Neural progenitor cell (in vitro differentiated cells): ENCODE results near the gene EIF4E. TPM values are rescaled to one million over a fixed set of nuclear protein-coding genes. Genes with fewer than 3 reads are reported as not detected.
A peak's percentile ranks its signal among the peaks of the same experiment; 100 is the strongest.

ENCODE experiments used
- DNase-seq: peaks from one replicate; pipeline ENCODE4 v3.0.0-alpha.2; 2016; ENCODE audit warnings: low spot score
- H2AFZ ChIP-seq: fragments of 200-600 bp; sonication (generic); replicated peaks from 2 replicates; pipeline ENCODE4 v1.6.1; 2016; ENCODE audit warnings: antibody characterized with exemption
- H3F3A ChIP-seq: fragments of 200-600 bp; sonication (generic); 2 replicates; pipeline ENCODE4 v1.6.1; 2016; ENCODE audit warnings: antibody characterized with exemption, low read depth
- H3K27ac ChIP-seq: fragments of 200-600 bp; sonication (generic); 2 replicates; pipeline ENCODE4 v1.5.1; 2016; ENCODE audit warnings: mild to moderate bottlenecking
- H3K27me3 ChIP-seq: fragments of 200-600 bp; sonication (generic); 2 replicates; pipeline ENCODE4 v1.6.1; 2016; ENCODE audit warnings: mild to moderate bottlenecking, moderate library complexity
- H3K36me3 ChIP-seq: fragments of 200-600 bp; sonication (generic); 2 replicates; pipeline ENCODE4 v1.5.1; 2016
- H3K4me1 ChIP-seq: fragments of 200-600 bp; sonication (generic); 2 replicates; pipeline ENCODE4 v1.6.1; 2016; ENCODE audit warnings: mixed run types
- H3K4me2 ChIP-seq: fragments of 200-600 bp; sonication (generic); 2 replicates; pipeline ENCODE4 v1.6.1; 2016
- H3K4me3 ChIP-seq: fragments of 200-600 bp; sonication (generic); 2 replicates; pipeline ENCODE4 v1.5.1; 2016
- H3K79me2 ChIP-seq: fragments of 200-600 bp; sonication (generic); 2 replicates; pipeline ENCODE4 v1.6.1; 2016; ENCODE audit warnings: low read depth
- H3K9ac ChIP-seq: fragments of 200-600 bp; sonication (generic); 2 replicates; pipeline ENCODE4 v1.6.1; 2016
- H3K9me3 ChIP-seq: fragments of 200-600 bp; sonication (generic); 2 replicates; pipeline ENCODE4 v1.5.1; 2016; ENCODE audit warnings: low read depth
- H4K20me1 ChIP-seq: fragments of 200-600 bp; sonication (generic); 2 replicates; pipeline ENCODE4 v1.6.1; 2016; ENCODE audit warnings: low read depth
- H3K27ac Mint-ChIP-seq: 3 replicates; pipeline ENCODE4 v1.8.0; 2021; ENCODE audit warnings: mixed read lengths
- H3K27me3 Mint-ChIP-seq: 2 replicates; pipeline ENCODE4 v1.8.0; 2022; ENCODE audit warnings: low read depth, mild to moderate bottlenecking, inconsistent platforms, moderate library complexity, mixed read lengths; ENCODE audit not compliant: insufficient read depth
- H3K36me3 Mint-ChIP-seq: 3 replicates; pipeline ENCODE4 v1.8.0; 2021; ENCODE audit warnings: mixed read lengths
- H3K4me1 Mint-ChIP-seq: 3 replicates; pipeline ENCODE4 v1.8.0; 2021; ENCODE audit warnings: mixed read lengths
- H3K4me3 Mint-ChIP-seq: 3 replicates; pipeline ENCODE4 v1.8.0; 2021; ENCODE audit warnings: mild to moderate bottlenecking, moderate library complexity, mixed read lengths
- H3K9me3 Mint-ChIP-seq: 3 replicates; pipeline ENCODE4 v1.8.0; 2020; ENCODE audit warnings: mixed read lengths
- EZH2 ChIP-seq: fragments of 200-600 bp; sonication (generic); IDR thresholded peaks from 2 replicates; pipeline ENCODE4 v1.6.1; 2017; ENCODE audit warnings: antibody characterized with exemption, mild to moderate bottlenecking, moderate library complexity
- EZH2phosphoT487 ChIP-seq: fragments of 200-600 bp; sonication (generic); IDR thresholded peaks from 2 replicates; pipeline ENCODE4 v1.6.1; 2017; ENCODE audit warnings: antibody characterized with exemption
- total RNA-seq: library from RNA; depleted of rRNA; stranded (reverse); fragments of >200 nt; gene quantifications from 2 replicates; pipeline ENCODE4 v1.2.3, GENCODE V29; 2015; ENCODE audit warnings: low replicate concordance
- TF ChIP-seq, protein P1 (sequence below): fragments of 200-600 bp; sonication (generic); IDR thresholded peaks from 2 replicates; pipeline ENCODE4 v1.5.1; 2017; ENCODE audit warnings: antibody characterized with exemption, mild to moderate bottlenecking

Gene EIF4E
- total RNA-seq, 1 donor from 2014 or later = 340 TPM

DNA sequence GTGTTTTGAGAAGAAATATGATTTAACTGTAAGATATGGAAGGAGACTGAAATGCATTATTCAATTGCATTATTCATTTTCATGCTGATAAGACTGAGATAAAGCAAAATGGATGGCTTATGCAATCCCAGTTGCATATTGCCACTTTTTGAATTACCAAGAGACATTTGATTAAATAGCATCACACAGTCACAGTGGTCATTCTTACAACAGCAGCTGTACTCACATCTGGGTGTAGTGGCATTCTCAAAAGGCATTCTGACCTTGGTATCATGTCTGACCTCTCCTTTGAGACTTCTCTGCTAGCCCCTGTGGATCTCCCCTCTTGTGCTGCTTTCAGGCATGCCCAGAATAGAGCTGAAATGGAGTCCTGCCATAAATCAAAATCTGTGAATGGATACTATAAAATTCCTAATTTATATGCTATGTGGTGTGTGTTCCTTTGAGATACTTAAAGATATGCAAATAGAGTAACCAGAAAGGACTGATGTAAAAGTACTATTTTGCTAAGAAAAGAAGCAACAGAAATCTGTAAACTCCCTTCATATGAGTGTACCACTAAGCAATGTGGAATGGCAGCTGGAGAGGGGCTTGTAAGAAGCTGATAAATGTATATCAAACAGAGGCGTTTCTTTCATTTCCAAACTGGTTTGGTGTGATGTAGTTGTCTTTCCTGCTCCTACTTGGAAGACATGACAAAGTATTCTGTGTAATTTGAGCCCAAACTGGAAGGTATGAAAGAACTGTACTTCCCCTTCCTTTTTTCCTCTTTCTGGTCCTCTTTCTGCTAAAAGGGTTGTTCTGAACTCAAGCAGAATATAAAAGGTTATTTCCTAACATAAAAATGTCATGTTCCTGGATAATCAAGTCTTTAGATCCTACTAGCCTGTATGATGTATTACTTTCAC lies 41.2 kb upstream of the EIF4E start:
- no peaks in the 10 kb centered on the region for H3K79me2 ChIP-seq
- H3K27ac ChIP-seq = no peak overlapping the region
- no peak for DNase-seq
- Mint-ChIP-seq H3K4me1 (peaks cover 9% of the 10 kb centered on the region), H3K36me3 (no peaks in the 10 kb centered on the region), H3K27me3 (no peaks in the 10 kb centered on the region), H3K9me3 (no peaks in the 10 kb centered on the region), H3K4me3 (no peak overlapping the region), H3K27ac (no peak overlapping the region)
- peak overlapping the region; percentile 74 for H2AFZ ChIP-seq
- no peak overlapping the region for H3K4me2 ChIP-seq
- H3K36me3 ChIP-seq = no peaks in the 10 kb centered on the region
- peaks cover 12% of the 10 kb centered on the region for H3K4me1 ChIP-seq
- H3K4me3 ChIP-seq = no peak overlapping the region
- no peak overlapping the region for H3K9ac ChIP-seq
- H3K27me3 ChIP-seq = no peaks in the 10 kb centered on the region
- TF ChIP-seq EZH2 (no peak), EZH2phosphoT487 (no peak)
- TF ChIP-seq, protein P1, sequence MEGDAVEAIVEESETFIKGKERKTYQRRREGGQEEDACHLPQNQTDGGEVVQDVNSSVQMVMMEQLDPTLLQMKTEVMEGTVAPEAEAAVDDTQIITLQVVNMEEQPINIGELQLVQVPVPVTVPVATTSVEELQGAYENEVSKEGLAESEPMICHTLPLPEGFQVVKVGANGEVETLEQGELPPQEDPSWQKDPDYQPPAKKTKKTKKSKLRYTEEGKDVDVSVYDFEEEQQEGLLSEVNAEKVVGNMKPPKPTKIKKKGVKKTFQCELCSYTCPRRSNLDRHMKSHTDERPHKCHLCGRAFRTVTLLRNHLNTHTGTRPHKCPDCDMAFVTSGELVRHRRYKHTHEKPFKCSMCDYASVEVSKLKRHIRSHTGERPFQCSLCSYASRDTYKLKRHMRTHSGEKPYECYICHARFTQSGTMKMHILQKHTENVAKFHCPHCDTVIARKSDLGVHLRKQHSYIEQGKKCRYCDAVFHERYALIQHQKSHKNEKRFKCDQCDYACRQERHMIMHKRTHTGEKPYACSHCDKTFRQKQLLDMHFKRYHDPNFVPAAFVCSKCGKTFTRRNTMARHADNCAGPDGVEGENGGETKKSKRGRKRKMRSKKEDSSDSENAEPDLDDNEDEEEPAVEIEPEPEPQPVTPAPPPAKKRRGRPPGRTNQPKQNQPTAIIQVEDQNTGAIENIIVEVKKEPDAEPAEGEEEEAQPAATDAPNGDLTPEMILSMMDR = no peak
- no peaks in the 10 kb centered on the region for H3K9me3 ChIP-seq
- no peaks in the 10 kb centered on the region for H4K20me1 ChIP-seq
- H3F3A ChIP-seq = no peaks in the 10 kb centered on the region

DNA sequence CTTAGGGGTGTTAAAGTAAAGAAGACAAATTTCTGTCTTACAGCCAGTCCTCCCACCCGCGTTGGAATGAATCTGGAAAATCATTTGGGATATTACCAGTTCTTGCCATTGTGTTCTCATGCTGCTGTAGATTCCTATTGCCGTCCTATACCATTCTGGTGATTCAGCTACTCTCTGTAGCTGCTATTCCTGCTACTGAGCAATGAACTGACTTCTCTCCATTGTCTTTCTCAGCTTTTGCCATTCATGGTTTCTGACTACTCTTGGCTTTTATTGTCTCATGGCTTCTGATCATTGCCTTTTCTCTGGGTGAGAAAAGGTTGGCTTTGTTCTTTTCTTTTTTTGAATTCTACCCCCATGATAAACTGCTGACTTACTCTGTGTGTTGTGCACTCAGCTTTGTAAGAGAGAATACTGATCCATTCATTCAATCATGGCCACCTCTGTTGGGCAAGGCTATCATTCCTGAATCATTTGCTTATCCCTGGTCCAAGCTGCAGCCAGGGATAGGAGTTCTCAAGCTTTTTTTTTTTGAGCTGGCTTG lies 38.9 kb upstream of the EIF4E start:
- no peaks in the 10 kb centered on the region for H3K36me3 Mint-ChIP-seq
- no peak overlapping the region for H3K4me3 Mint-ChIP-seq
- no peaks in the 10 kb centered on the region for H3K27me3 ChIP-seq
- no peak overlapping the region for H3K27ac Mint-ChIP-seq
- peak overlapping the region; percentile 79 for H2AFZ ChIP-seq
- H3K4me1 Mint-ChIP-seq = peaks cover 21% of the 10 kb centered on the region
- H3K27me3 Mint-ChIP-seq = peaks cover 2% of the 10 kb centered on the region
- no peak overlapping the region for H3K4me3 ChIP-seq
- no peaks in the 10 kb centered on the region for H3K79me2 ChIP-seq
- H3K9me3 Mint-ChIP-seq = no peaks in the 10 kb centered on the region
- no peak overlapping the region for H3K9ac ChIP-seq
- H3K9me3 ChIP-seq = no peaks in the 10 kb centered on the region
- peak; percentile 2 for DNase-seq
- peaks cover 12% of the 10 kb centered on the region for H3K4me1 ChIP-seq
- no peaks in the 10 kb centered on the region for H4K20me1 ChIP-seq
- TF ChIP-seq, protein P1 = no peak
- no peak for TF ChIP-seq EZH2phosphoT487
- no peak for TF ChIP-seq EZH2
- no peaks in the 10 kb centered on the region for H3F3A ChIP-seq
- H3K4me2 ChIP-seq = no peak overlapping the region
- no peak overlapping the region for H3K27ac ChIP-seq
- no peaks in the 10 kb centered on the region for H3K36me3 ChIP-seq

DNA sequence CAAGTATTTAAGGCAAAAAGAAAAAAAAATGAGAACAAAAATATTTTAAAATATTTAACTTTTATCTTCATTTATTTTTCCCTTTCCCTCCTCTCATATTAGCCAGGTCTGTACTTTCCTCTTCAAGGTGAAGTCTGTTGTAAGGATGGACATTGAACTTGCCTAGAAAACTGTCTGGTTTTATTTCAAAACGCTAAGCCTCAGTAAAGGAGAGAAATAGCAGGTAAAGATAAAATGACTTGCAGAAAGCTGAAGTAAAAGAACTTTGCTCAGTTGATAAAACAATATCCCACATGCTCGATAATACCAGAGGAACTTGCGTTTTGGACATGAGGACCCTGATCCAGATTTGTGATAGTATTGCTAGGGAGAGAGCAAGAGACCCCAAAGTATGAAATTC lies 38.0 kb upstream of the EIF4E start:
- Histone ChIP-seq H3K27me3 (no peaks in the 10 kb centered on the region), H2AFZ (no peak overlapping the region), H3K4me3 (no peak overlapping the region), H3K79me2 (no peaks in the 10 kb centered on the region), H3K4me2 (no peak overlapping the region), H4K20me1 (no peaks in the 10 kb centered on the region), H3F3A (no peaks in the 10 kb centered on the region), H3K9ac (no peak overlapping the region), H3K27ac (no peak overlapping the region), H3K9me3 (no peaks in the 10 kb centered on the region), H3K36me3 (no peaks in the 10 kb centered on the region), H3K4me1 (peaks cover 12% of the 10 kb centered on the region)
- Mint-ChIP-seq H3K9me3 (no peaks in the 10 kb centered on the region), H3K4me1 (peaks cover 21% of the 10 kb centered on the region), H3K36me3 (no peaks in the 10 kb centered on the region), H3K27ac (no peak overlapping the region), H3K27me3 (peaks cover 2% of the 10 kb centered on the region), H3K4me3 (no peak overlapping the region)
- no peak for DNase-seq
- TF ChIP-seq, protein P1 = no peak
- no peak for TF ChIP-seq EZH2
- TF ChIP-seq EZH2phosphoT487 = no peak
